H9 (cell line): ENCODE results near the gene LRMDA. TPM values are rescaled to one million over a fixed set of nuclear protein-coding genes. Genes with fewer than 3 reads are reported as not detected.

Experiments used
- DNase-seq: peaks from one replicate; pipeline ENCODE4 v3.0.0-alpha.2; 2017
- H2AFZ ChIP-seq: one replicate; pipeline ENCODE4 v1.6.1; 2013; ENCODE audit warnings: mild to moderate bottlenecking, low read length, control low read depth, moderate library complexity
- H2AK5ac ChIP-seq: 2 replicates; pipeline ENCODE4 v1.6.1; 2013; ENCODE audit warnings: low read length, control low read depth, mixed read lengths; ENCODE audit not compliant: insufficient read length
- H2BK120ac ChIP-seq: one replicate; pipeline ENCODE4 v1.6.1; 2013; ENCODE audit warnings: low read depth, mild to moderate bottlenecking, low read length, control low read depth, inconsistent platforms; ENCODE audit not compliant: poor library complexity, severe bottlenecking
- H2BK12ac ChIP-seq: 2 replicates; pipeline ENCODE4 v1.6.1; 2013; ENCODE audit warnings: low read length, control low read depth, mixed read lengths, low read depth; ENCODE audit not compliant: insufficient read length
- H2BK15ac ChIP-seq: 2 replicates; pipeline ENCODE4 v1.6.1; 2013; ENCODE audit warnings: low read depth, low read length, control low read depth
- H2BK20ac ChIP-seq: one replicate; pipeline ENCODE4 v1.6.1; 2013; ENCODE audit warnings: low read depth, mild to moderate bottlenecking, low read length, control low read depth, inconsistent platforms; ENCODE audit not compliant: poor library complexity, severe bottlenecking
- H2BK5ac ChIP-seq: 2 replicates; pipeline ENCODE4 v1.6.1; 2013; ENCODE audit warnings: low read length, control low read depth, mixed read lengths; ENCODE audit not compliant: insufficient read length
- H3K14ac ChIP-seq: 2 replicates; pipeline ENCODE4 v1.6.1; 2013; ENCODE audit warnings: low read length, control low read depth; ENCODE audit not compliant: insufficient read depth
- H3K18ac ChIP-seq: 2 replicates; pipeline ENCODE4 v1.6.1; 2013; ENCODE audit warnings: low read depth, mild to moderate bottlenecking, mixed read lengths, low read length, control low read depth; ENCODE audit not compliant: insufficient read length
- H3K23ac ChIP-seq: 2 replicates; pipeline ENCODE4 v1.6.1; 2013; ENCODE audit warnings: low read length, control low read depth, mixed read lengths, low read depth; ENCODE audit not compliant: insufficient read length
- H3K23me2 ChIP-seq: 2 replicates; pipeline ENCODE4 v1.6.1; 2013; ENCODE audit warnings: low read depth, mild to moderate bottlenecking, mixed read lengths, low read length, control low read depth; ENCODE audit not compliant: insufficient read length, poor library complexity, severe bottlenecking
- H3K27ac ChIP-seq: 2 replicates; pipeline ENCODE4 v1.5.1; 2013; ENCODE audit warnings: low read length, control low read depth, mixed read lengths, low read depth; ENCODE audit not compliant: insufficient read length
- H3K27me3 ChIP-seq: 2 replicates; pipeline ENCODE4 v1.6.1; 2013; ENCODE audit warnings: low read length, control low read depth, inconsistent platforms; ENCODE audit not compliant: insufficient read depth
- H3K4ac ChIP-seq: 2 replicates; pipeline ENCODE4 v1.6.1; 2013; ENCODE audit warnings: low read depth, mild to moderate bottlenecking, control low read depth, inconsistent platforms, low read length, moderate library complexity
- H3K4me1 ChIP-seq: 2 replicates; pipeline ENCODE4 v1.6.1; 2013; ENCODE audit warnings: low read length, control low read depth, inconsistent platforms; ENCODE audit not compliant: insufficient read depth
- H3K4me2 ChIP-seq: 2 replicates; pipeline ENCODE4 v1.6.1; 2013; ENCODE audit warnings: low read length, control low read depth, mixed read lengths; ENCODE audit not compliant: insufficient read length, insufficient read depth
- H3K56ac ChIP-seq: 2 replicates; pipeline ENCODE4 v1.6.1; 2013; ENCODE audit warnings: low read depth, mild to moderate bottlenecking, mixed read lengths, low read length, control low read depth; ENCODE audit not compliant: insufficient read length
- H3K79me1 ChIP-seq: 2 replicates; pipeline ENCODE4 v1.6.1; 2013; ENCODE audit warnings: low read depth, mild to moderate bottlenecking, moderate library complexity, low read length, control low read depth, inconsistent platforms; ENCODE audit not compliant: insufficient read depth, poor library complexity, severe bottlenecking
- H3K79me2 ChIP-seq: 2 replicates; pipeline ENCODE4 v1.6.1; 2013; ENCODE audit warnings: low read length, control low read depth, inconsistent platforms; ENCODE audit not compliant: insufficient read depth
- H3K9ac ChIP-seq: 2 replicates; pipeline ENCODE4 v1.6.1; 2013; ENCODE audit warnings: low read length, control low read depth, mixed read lengths; ENCODE audit not compliant: insufficient read length; ENCODE audit errors: extremely low read depth
- H3K9me3 ChIP-seq: one replicate; pipeline ENCODE4 v1.6.1; 2013; ENCODE audit warnings: low read depth, low read length, inconsistent platforms; ENCODE audit not compliant: control insufficient read depth
- H3T11ph ChIP-seq: one replicate; pipeline ENCODE4 v1.6.1; 2013; ENCODE audit warnings: mild to moderate bottlenecking, low read length, control low read depth, inconsistent platforms
- H4K20me1 ChIP-seq: one replicate; pipeline ENCODE4 v1.6.1; 2013; ENCODE audit not compliant: control insufficient read depth, insufficient read length, insufficient read depth
- H4K5ac ChIP-seq: 2 replicates; pipeline ENCODE4 v1.6.1; 2013; ENCODE audit warnings: low read depth, mild to moderate bottlenecking, mixed read lengths, low read length, control low read depth; ENCODE audit not compliant: insufficient read length
- H4K8ac ChIP-seq: replicated peaks from 2 replicates; pipeline ENCODE4 v1.6.1; 2013; ENCODE audit warnings: low read length, control low read depth, mixed read lengths, low read depth; ENCODE audit not compliant: insufficient read length
- H4K91ac ChIP-seq: 2 replicates; pipeline ENCODE4 v1.6.1; 2013; ENCODE audit warnings: low read depth, mild to moderate bottlenecking, moderate library complexity, mixed read lengths, low read length, control low read depth; ENCODE audit not compliant: insufficient read length
- H3K27ac Mint-ChIP-seq, 3 experiments: 2 replicates in 2 of 3; 3 replicates in 1 of 3; pipeline ENCODE4 v1.8.0; 2020 to 2021; ENCODE audit warnings: mixed read lengths in 3 of 3, mild to moderate bottlenecking in 1 of 3, moderate library complexity in 1 of 3
- H3K27me3 Mint-ChIP-seq: 2 replicates; pipeline ENCODE4 v1.8.0; 2021; ENCODE audit warnings: low read depth, mild to moderate bottlenecking, moderate library complexity, mixed read lengths
- H3K36me3 Mint-ChIP-seq, 3 experiments: 2 replicates in 2 of 3; 3 replicates in 1 of 3; pipeline ENCODE4 v1.8.0; 2020 to 2021; ENCODE audit warnings: low read depth in 3 of 3, mixed read lengths in 3 of 3; ENCODE audit not compliant: insufficient read depth in 1 of 3
- H3K4me1 Mint-ChIP-seq, 2 experiments: 2 replicates each; pipeline ENCODE4 v1.8.0; 2020; ENCODE audit warnings: mixed read lengths in 2 of 2
- H3K4me3 Mint-ChIP-seq, 2 experiments: 2 replicates in 1 of 2; 3 replicates in 1 of 2; pipeline ENCODE4 v1.8.0; 2020 to 2021; ENCODE audit warnings: mild to moderate bottlenecking in 2 of 2, mixed read lengths in 2 of 2, moderate library complexity in 1 of 2
- H3K9me3 Mint-ChIP-seq, 2 experiments: 2 replicates in 1 of 2; 3 replicates in 1 of 2; pipeline ENCODE4 v1.8.0; 2020; ENCODE audit warnings: mild to moderate bottlenecking in 2 of 2, mixed read lengths in 2 of 2, moderate library complexity in 1 of 2
- CTCF ChIP-seq: fragments of 200-600 bp; sonication (generic); conservative IDR thresholded peaks from 3 replicates; pipeline ENCODE4 v1.8.0; 2021; ENCODE audit warnings: antibody characterized with exemption, mild to moderate bottlenecking
- WGBS: extraction: QIAGEN DNeasy Blood & Tissue Kit; methylation state at CpG from one replicate; pipeline ENCODE4 v1.1.7; 2013; ENCODE audit warnings: missing lambda C conversion rate, low lambda C conversion rate, mixed read lengths; ENCODE audit not compliant: insufficient read length; ENCODE audit errors: extremely low coverage; 5-methylcytosine and 5-hydroxymethylcytosine counted together
- total RNA-seq: library from RNA; stranded (reverse); gene quantifications from 2 replicates; pipeline ENCODE4 v1.2.1, GENCODE V29; 2021

Gene LRMDA
- total RNA-seq, 1 experiment from 2014 or later = 1.8 TPM

GRCh38 chr10:75513292-75513885 lies 82.0 kb downstream of the LRMDA start:
- Histone ChIP-seq H3T11ph (no peak overlapping the region), H3K27ac (no peak overlapping the region), H3K4me1 (no peaks in the 10 kb centered on the region), H3K23me2 (no peaks in the 10 kb centered on the region), H3K79me1 (no peaks in the 10 kb centered on the region), H3K4me2 (no peak overlapping the region), H3K27me3 (no peaks in the 10 kb centered on the region), H3K79me2 (no peaks in the 10 kb centered on the region), H4K91ac (no peak overlapping the region), H3K18ac (no peak overlapping the region), H4K5ac (no peak overlapping the region), H3K23ac (no peak overlapping the region), H2BK120ac (no peak overlapping the region), H4K20me1 (no peaks in the 10 kb centered on the region), H3K56ac (no peak overlapping the region), H2BK20ac (no peak overlapping the region), H2BK15ac (no peak overlapping the region), H4K8ac (no peak overlapping the region), H3K9ac (no peak overlapping the region), H3K4ac (no peak overlapping the region), H2AFZ (no peak overlapping the region), H2BK5ac (no peak overlapping the region), H3K9me3 (no peaks in the 10 kb centered on the region), H2BK12ac (no peak overlapping the region), H3K14ac (no peak overlapping the region), H2AK5ac (no peak overlapping the region)
- WGBS = no CpG with 5 or more reads among the region's 8 CpGs
- Mint-ChIP-seq H3K4me3 (no peak overlapping the region), H3K27ac (no peak overlapping the region), H3K4me1 (peaks cover 6 to 10% of the 10 kb centered on the region in 2 experiments), H3K9me3 (peaks cover 6 to 14% of the 10 kb centered on the region in 2 experiments; a peak in 4 of 5 replicates), H3K27me3 (peaks cover 69% of the 10 kb centered on the region), H3K36me3 (peaks cover 0 to 5% (median 0%) of the 10 kb centered on the region in 3 experiments; a peak in 2 of 7 replicates)
- DNase-seq = no peak
- no peak for TF ChIP-seq CTCF
